ENCODE results near the gene CCZ1.
"Not testable (repeated sequence)": the region's sequence is repeated elsewhere in the genome, so short reads cannot be mapped to it uniquely, and the experiment has no call there.

CCZ1 gene

DNA sequence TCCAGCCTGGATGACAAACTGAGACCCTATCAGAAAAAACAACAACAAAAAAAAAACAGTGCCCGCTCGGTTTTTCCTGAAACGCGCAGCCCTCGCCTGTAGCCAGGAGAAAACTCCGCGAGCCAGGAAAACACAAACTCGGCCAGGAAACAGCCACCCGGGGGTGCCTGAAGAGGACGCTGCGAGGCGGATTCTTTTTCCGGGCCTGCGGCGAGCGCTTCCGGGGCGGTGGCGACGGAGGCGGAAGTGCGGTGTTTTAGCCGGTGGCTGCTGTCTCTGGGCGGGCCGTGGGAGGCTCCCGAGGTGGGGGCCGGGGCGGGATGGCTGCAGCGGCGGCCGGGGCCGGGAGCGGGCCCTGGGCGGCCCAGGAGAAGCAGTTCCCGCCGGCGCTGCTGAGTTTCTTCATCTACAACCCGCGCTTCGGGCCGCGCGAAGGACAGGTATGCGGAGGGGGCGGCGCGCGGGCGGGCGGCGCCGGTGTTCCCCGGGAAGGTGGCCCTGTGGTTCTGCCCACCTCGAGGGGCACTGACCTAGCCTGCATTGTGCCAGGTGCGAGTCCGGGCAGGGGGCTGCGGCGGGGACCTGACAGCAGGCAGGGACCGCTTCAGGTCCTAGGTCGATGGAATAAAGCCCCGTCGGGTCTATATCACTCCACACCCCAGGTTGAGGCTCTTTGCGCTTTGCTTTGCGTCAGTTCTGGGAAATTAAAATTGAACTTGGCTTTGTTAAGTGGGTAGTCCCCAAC is at the start of gene CCZ1:
Gene CCZ1 (plus strand): TSS at position 254 of the 745 bp plus-strand sequence. CDS start 67 bp downstream, at position 321.
- not testable (repeated sequence) for DNase-seq (ENCODE audit: low spot score)

DNA sequence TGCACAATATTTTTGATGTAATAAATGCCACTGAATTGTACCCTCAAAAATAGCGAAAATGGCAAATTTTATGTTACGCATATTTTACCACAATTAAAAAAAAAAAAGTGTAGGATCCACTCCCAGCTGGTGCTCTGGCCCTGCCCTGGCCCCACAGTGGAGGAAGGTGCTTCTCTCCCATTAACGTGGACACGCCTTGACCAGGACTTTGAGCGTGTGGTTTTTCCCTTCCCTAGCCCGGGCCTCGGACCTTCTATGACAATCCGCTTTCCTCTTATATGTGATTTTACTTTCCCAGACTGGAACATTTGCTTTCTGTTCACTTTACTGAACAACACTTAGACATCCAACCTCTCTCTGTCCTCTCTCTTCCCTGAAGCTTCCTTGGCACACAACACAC is 47.6 kb upstream of the CCZ1 start:
- DNase-seq (ENCODE audit: low spot score), result no peak

DNA sequence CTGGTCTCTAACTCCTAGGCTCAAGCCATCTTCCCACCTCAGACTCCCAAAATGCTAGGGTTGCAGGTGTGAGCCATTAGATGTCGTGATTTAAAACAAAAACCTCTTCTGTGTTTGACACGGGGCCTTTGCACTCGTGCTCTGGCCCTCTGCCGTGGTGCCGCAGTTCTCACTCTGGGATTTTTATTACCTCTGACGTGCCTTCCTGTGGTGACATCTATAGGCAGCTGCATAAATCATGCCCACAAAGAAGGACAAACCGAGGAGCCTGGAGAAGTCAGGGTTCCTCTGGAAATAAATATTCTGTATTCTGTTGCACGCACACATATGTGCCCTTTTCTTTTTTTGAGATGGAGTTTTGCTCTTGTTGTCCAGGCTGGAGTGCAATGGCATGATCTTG is 43.8 kb upstream of the CCZ1 start:
- DNase-seq (ENCODE audit: low spot score), result no peak

- DNase-seq (ENCODE audit: low spot score), result not testable (repeated sequence)
Measured at GRCh38 chr7:5857041-5857575, 41.4 kb upstream of the CCZ1 start.

- DNase-seq (ENCODE audit: low spot score), result not testable (repeated sequence)
Measured at GRCh38 chr7:5858494-5858893, 40.0 kb upstream of the CCZ1 start.

DNA sequence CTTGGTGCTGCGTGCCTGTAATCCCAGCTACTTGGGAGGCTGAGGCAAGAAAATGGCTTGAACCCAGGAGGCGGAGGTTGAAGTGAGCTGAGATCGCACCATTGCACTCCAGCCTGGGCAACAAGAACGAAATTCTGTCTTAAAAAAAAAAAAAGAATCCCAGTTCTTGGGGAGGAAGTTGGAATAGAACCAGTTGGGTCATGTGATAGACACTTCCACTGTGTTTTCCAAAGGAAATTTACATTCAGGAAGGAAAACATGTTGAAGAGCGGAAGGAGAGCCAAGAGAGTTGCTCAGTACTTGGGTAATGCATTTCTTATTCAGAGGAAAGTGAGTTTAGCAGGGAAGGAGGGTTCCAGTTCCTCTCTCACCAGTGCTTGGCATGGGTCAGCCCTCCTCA is 37.3 kb upstream of the CCZ1 start:
- not testable (repeated sequence) for DNase-seq (ENCODE audit: low spot score)

- not testable (repeated sequence) for DNase-seq (ENCODE audit: low spot score)
Measured at GRCh38 chr7:5862753-5863366, 35.7 kb upstream of the CCZ1 start.

DNA sequence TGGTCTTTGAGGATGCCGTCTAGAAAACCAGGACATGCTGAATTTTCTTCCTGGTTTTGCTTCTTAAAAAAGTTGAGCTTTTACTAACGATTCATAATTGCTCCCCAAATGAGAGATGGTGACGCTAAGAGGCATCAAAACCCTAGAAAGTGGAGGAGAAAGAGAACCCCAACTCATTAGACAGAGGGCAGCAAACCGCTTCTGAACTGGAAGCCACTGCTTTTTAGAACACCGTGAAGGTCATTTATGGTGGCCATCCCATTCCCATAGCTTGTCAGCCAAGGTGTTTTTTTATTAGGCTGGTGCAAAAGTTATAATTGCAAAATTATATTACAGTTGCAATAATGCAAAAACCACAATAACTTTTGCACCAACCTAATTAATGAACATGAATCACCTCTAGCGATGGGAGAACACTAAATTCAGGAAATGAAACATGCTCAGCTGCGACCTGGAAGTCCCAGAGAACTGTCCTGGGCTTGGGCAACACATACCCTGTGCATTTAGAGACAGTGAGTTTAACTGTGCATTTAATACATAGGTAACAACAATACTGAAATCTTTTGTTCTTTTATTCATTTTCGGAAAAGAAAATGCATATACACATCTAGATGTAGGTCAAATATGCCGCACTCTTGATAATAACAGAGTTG is 33.1 kb upstream of the CCZ1 start:
- peak; percentile 34 for DNase-seq (ENCODE audit: low spot score)

DNA sequence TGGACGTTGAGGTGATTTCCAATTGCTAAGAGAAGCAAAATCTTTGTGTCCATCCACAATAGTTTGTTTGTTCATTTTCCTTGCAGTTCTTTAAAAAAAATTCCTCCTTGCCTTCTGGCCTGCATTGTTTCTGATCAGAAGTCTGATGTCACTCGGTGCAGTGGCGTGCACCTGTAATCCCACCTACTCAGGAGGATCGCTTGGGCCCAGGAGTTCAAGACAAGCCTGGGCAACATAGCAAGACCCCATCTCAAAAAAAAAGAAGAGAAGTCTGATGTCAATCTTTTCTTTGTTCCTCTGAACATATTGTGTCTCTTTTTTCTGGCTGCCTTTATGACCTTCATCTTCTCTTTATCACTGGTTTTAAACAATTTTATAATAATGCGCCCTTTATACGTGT is 31.5 kb upstream of the CCZ1 start:
- no peak for DNase-seq (ENCODE audit: low spot score)

DNA sequence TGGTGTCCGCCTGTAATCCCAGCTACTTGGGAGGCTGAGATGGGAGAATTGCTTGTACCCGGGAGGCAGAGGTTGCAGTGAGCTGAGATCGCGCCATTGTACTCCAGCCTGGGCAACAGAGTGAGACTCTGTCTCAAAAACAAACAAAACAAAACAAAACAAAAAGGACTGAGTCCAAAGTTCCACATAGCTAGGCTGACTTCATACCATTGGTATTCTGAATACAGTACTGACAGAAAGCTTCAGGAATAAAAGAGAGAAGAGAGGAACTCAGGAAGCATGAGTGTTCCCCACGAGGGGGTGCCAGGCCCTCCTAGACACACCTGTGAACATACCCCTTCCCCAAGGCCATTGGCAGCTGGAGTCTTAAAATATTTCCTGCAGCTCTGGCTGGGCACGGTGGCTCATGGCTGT is 29.6 kb upstream of the CCZ1 start:
- not testable (repeated sequence) for DNase-seq (ENCODE audit: low spot score)

- DNase-seq (ENCODE audit: low spot score), result no peak
Measured at GRCh38 chr7:5869691-5870090, 28.8 kb upstream of the CCZ1 start.

GRCh38 chr7:5870311-5870710 is 28.2 kb upstream of the CCZ1 start:
- peak; percentile 81 for DNase-seq (ENCODE audit: low spot score)

GRCh38 chr7:5872326-5872725 is 26.2 kb upstream of the CCZ1 start:
- peak; percentile 76 for DNase-seq (ENCODE audit: low spot score)

DNA sequence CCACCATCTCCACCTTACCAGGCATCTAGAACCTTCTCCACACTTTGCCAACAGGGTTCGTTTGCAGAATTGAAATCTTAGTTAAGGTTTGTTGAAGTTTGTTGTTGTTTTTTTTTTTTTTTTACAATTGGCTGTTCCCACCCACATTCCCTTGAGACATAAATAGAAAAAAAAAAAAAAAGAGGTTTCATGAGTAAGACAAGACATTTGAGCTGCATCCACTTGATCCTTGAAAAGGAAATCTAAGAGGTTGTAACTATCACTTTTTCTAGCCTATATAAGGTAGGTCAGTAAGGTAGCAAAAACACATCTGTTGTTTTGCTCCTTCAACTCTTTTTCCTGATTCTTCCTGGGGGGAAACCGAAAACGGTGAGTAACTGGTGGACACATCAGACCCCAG is 18.9 kb upstream of the CCZ1 start:
- not testable (repeated sequence) for DNase-seq (ENCODE audit: low spot score)

- peak; percentile 35 for DNase-seq (ENCODE audit: low spot score)
Measured at GRCh38 chr7:5880106-5880505, 18.4 kb upstream of the CCZ1 start.

DNA sequence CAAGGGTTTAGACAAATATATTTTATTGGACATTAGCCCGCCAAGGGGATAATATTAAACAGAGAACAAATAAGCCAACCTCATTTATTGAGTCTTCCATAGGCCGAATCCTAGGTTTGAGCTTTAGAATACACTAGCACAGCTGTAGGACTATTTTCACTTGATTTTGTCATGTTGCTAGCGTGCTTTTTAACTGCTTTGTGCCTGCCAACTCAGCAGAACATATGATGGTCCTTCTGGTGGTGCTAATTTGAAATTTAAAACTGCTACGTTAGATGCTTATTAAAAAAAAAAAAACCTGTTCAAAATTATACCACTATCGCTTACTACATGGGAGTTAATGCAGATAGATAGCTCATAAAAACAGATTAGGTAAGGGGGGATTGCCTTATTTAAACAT is 14.1 kb upstream of the CCZ1 start:
- DNase-seq (ENCODE audit: low spot score), result not testable (repeated sequence)

DNA sequence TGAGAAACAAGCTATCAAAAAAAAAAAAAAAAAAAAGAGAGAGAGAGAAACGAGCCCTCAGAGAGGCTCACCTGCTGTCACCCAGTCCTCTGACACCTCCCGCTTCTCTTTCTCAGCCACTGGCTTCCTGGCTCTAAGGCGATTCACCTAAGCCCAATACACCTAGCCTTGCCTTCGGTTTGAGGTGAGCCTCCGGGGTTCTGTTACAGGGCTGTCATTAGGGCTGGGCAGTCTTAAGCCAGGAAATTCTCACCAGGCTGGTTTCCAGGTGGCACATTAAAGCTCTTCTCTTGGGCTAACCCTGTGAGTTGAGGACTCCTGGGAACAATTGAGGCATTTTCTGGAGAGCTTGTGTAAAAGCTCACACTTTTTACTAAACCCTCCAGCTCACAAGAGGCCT is 10.5 kb upstream of the CCZ1 start:
- DNase-seq (ENCODE audit: low spot score), result not testable (repeated sequence)

DNA sequence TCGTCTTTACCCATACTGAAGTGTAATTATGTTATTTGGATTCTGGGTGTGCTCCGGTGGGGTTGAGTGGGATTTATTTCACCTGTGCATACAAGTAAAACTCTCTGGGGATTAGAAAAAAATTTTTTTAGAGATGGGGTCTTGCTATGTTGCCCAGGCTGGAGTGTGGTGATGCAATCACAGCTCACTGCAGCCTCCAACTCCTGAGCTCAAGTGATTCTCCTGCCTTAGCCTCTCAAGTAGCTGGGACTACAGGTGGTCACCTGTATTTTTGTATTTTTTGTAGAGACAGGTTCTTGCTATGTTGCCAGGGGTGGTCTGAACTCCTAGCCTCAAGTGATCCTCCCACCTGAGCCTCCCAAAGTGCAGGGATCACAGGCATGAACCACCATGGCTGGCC is 8.3 kb upstream of the CCZ1 start:
- DNase-seq (ENCODE audit: low spot score), result not testable (repeated sequence)

DNA sequence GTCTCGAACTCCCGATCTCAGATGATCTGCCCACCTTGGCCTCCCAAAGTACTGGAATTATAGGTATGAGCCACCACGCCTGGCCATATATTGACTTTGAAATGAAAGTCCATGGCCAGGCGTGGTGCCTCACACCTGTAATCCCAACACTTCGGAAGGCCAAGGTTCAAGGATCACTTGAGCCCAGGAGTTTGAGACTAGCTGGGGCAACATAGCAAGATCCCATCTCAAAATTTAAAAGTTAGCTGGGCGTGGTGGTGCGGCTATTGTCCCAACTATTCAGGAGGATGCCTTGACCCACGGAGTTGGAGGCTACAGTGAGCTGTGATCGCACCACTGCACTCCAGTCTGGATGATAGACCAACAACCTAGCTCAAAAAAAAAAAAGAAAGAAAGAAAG is 6.0 kb upstream of the CCZ1 start:
- no peak for DNase-seq (ENCODE audit: low spot score)

DNA sequence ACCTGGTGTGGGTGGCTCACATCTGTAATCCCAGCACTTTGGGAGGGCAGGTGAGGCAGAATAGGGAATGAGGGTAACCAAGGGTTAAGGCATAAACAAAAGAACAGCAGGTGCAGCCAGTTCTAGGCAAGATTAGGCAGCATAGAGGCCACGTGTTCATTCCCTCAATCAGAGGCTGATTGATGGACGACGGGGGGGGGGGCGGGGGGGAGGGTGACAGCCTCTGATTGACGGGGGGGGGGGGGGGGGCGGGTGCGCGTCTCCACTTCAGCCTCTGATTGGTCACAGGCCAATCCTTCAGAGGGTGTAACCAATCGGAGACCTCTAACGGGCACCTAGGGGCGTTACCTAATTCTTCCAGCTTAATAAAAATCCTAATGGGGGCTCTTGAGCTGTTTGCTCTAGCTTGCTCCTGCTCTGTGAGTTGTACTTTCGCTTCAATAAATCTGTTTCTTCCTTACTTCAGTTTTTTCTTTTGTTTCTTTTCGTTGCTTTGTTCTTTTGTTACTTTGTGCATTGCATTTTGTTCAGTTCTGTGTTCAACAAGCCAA is 1.1 kb upstream of the CCZ1 start:
- DNase-seq (ENCODE audit: low spot score), result peak; percentile 65

DNA sequence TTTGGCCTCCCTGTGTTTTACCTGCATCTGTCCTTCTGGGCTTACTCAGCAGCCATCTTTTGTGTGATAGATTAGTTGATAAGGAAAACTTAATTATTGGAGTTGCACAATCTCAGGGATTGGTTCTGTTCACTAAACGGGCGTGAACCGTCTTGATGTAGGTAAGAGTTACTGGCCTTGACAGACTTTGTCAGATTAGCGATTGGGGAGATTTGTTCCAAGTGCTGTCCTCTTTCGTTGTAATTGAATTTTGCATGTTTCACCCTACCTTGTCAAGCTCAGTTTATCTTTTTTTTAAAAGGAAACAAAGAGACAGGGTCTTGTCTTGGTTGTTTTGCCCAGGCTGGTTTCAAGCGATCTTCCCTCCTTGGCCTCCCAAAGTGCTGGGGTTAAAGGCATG is 4.5 kb downstream of the CCZ1 start:
- DNase-seq (ENCODE audit: low spot score), result not testable (repeated sequence)

DNA sequence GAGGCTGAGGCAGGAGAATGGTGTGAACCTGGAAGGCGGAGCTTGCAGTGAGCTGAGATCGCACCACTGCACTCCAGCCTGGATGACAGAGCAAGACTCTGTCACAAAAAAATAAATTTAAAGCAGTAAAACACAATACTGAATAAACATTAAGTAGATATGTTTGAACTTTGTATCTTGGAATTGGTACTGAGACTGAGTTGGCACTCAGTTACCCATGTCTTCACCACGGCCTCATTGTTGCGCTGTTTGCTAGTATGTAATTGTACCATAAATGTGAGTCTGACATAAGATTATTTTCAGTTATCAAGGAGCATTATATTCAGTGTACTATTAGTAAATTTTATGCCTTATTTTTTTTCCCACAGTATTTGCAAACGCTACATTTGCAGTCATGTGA is 6.2 kb downstream of the CCZ1 start:
- DNase-seq (ENCODE audit: low spot score), result not testable (repeated sequence)

DNA sequence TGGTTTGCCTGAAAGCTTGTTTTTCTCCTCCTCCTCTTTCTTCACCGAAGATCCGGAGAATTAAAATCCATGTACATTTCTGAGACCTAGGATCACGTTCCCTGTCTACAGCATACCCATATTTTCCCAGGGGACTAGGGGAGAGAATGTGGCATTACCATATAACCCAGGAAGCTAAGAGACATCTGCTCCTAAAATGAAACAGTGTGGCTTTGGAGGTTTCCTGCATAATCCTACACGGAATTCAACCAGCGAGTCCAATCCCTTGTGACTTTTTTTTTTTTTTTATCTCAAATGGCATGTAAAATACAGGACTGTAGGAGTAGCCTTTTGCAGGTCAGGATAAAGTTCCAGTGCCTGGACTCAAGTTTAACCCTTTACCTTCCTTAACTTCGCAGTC is 10.3 kb downstream of the CCZ1 start:
- DNase-seq (ENCODE audit: low spot score), result not testable (repeated sequence)
